ENCODE data around the gene KIAA1671.
"Not testable (repeated sequence)": the region's sequence is repeated elsewhere in the genome, so short reads cannot be mapped to it uniquely, and the experiment has no call there.

KIAA1671 gene

DNA sequence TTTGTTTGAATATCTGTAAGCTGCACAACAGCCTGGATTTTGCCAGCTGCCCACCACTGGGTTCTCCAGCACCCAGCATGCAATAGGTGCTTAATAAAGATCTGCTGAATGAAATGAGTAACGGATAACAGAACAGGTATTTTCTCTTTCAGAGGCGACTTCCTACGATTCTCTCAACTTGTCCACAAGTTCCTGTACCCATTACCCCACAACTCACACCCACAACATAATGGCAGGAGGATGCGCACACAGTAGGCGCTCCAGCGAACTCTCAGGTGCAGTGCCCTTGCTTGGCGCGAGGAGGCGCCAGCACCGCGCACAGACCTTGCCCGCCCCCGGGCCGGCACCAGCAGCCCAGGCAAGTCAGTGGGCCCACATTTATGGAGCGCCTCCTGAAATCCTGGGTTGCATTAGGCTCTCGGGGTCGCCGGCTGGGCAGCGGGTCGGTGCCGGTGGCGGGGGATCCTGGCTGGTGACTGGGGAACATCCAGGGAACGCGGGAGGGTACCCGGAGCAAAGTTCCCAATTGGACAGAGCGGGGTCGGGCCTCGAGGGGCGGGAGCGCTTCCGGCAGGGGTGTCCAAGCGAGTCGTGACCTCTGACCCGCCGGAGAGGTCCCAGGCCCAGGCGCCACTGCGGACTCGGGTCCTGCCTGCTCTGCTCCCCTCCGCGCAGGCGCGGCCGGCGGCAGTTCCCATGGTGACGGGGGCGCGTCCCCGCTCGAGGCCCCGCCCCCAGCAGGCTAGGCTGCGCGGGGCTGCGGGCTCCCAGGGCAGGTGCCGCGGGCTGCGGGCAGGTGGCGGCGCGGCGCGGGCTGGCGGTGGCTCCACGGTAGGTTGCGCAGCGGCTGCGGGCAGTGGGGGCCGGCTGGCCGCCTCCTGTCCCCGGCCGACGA is at the start of gene KIAA1671:
Gene KIAA1671, plus strand, starts transcription at position 775 of the 895 bp plus-strand sequence. CDS start 75,284 bp downstream, outside the sequence.
- no peak for DNase-seq

DNA sequence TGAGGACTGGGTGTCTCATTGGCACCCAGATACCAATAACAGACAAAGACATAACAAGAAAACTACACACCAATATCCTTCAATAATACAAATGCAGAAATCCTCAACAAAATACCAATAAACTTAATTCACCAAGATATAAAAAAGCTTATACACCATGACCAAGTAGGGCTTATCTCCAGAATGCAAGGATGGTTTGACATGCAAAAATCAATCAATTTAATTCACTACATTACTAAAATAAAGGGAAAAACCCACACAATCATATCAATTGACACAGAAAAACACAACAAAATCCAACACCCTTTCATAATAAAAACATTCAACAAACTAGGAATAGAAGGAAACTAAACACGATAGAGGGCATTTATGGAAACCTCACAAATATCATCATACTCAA is 46.6 kb upstream of the KIAA1671 start:
- no peak for DNase-seq

DNA sequence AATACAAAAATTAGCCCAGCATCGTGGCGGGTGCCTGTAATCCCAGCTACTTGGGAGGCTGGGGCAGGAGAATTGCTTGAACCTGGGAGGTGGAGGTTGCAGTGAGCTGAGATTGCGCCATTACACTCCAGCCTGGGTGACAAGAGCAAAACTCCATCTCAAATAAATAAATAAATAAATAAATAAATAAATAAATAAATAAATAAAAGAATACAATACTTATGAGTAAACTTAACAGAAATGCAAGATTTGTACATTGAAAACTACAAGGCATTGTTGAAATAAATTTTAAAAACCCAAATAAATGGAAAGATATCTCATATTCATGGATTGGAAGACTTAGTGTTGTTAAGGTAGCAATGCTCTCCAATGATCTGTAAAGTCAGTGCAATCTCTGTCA is 45.4 kb upstream of the KIAA1671 start:
- DNase-seq, result not testable (repeated sequence)

DNA sequence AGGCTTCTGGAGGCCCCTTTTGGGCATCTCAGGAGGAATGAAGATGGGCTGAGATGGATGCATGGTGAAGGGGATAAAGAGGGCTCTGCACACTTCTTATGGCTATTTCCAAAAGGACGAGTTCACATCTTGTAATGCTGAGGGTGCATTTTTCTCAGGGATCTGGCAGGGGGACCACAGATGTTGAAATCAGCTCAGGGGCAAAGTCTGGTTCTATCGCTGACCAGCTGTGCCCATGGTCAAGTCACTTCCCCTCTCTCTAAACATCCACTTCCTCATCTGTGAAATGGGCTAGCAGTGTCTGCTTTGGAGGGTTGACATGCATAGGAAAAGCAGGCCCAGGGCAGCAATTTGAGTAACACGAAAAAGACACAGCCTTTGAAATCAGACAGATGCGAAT is 32.5 kb upstream of the KIAA1671 start:
- no peak for DNase-seq

DNA sequence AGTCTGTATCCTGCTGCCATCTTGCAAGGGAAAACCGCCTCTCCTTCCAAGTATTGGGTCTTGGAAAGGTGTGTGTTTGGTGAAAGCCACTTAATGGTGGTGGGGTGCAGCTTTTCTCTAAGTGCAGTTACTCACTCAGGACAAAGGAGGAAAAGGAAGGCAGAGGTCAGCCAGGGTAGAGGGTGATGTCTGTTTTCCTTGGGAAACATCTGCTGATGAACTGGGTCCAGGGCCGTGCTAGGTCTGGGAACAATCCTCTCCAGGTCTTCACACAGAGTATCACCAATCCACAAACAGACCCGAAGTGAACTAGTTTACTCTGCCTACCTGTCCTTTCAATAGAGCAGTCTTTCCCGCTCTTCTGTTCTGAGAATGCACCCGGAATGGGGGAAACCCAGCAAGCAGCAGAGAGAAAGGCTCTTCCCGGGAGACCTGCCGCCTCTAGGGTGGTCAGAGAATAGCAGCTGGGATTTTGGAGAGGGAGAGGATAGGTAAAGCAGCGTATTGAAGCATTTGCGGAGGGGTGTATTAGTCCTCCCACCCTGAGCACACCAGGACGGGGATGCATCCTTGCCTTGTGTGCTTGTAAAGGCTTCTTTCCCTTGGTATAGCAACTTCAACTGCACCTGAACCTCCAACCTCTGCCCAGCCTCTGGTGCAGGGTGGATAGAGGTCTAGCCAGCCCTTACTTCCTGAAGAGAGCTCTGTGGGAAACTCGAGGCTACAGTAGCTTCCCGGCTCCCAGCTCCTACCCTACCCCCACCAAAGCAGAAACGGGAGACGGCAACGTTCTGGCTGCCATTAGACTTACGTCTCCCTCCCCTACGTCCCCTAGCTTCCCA is 26.7 kb upstream of the KIAA1671 start:
- DNase-seq, result no peak

DNA sequence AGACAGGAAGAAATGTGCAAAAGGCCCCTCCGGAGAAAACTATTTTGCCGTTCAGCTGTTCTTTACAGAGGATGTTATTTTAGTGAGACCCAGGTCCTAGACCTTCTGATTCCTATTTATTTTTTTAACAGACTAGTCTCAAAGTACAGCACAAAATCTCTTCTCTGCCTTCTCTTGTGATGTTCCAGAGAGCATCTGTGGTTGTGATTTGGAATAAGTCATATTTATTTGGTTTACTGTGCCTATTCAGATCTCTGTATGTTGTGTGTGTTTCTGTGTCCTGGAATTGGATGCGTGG is 26.1 kb upstream of the KIAA1671 start:
- DNase-seq, result no peak

DNA sequence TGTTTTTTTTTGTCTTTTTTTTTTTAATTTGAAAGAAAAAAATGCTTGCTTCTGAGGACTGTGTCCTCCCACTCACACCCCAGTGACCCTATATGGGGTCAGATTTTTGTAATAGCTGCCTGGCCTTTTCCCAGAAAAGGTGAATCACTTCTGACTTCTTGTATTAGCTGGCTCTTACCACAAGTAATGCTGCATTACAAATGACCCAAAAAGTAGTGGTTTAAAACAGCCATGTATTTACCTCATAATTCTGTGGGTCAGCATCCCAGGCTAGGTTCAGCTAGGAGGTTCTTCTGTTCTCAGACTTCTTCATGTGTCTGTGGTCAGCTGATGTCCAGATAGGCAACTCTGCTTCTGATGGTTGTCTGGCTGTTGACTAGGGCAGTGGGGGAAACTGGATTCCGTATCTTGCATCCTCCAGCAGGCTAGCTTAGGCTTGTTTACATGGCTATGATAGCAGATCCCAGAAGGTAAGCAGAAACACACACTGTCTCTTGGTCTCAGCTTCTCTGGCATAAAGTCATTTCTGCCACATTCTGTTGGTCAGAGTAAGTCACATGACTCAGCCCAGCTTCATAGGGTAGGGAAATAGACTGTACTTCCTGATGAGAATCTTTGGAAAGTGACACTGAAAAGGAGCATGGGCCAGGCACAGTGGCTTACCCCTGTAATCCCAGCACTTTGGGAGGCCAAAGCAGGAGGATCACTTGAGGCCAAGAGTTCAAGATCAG is 25.5 kb upstream of the KIAA1671 start:
- DNase-seq, result no peak

DNA sequence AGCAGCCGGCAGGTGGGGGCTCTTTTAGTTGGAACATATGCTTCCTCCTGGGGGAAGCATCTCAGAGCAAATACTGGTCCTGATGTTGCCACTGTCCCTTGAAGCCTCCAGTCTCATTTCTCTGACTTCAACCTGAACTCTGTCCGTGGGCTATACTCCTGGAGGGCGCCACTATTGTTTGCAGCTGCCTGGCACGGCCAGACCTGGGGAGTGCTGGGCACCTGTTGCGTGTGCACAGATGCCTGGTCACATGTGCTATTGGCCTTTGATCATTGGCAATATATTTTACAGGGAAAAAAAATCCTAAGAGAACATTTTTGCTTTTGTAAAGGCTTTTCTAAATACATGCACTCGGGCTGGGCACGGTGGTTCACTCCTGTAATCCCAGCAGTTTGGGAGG is 24.2 kb upstream of the KIAA1671 start:
- DNase-seq, result no peak

DNA sequence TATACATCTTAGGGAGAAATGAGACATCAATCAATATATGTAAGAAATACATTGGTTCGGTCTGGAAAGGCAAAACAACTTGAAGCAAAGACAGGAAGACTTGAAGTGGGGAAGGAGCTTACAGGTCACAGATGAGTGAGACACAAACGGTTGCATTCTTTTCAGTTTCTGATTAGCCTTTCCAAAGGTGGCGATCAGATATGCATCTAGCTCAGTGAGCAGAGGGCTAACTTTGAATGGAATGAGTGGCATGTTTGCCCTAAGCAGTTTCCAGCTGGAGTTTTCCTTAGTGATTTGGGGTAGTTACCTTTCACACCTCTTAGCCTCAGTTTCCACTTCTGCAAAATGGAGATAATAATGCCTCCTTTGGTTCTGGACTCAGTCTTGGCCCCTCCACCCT is 21.8 kb upstream of the KIAA1671 start:
- DNase-seq, result no peak

DNA sequence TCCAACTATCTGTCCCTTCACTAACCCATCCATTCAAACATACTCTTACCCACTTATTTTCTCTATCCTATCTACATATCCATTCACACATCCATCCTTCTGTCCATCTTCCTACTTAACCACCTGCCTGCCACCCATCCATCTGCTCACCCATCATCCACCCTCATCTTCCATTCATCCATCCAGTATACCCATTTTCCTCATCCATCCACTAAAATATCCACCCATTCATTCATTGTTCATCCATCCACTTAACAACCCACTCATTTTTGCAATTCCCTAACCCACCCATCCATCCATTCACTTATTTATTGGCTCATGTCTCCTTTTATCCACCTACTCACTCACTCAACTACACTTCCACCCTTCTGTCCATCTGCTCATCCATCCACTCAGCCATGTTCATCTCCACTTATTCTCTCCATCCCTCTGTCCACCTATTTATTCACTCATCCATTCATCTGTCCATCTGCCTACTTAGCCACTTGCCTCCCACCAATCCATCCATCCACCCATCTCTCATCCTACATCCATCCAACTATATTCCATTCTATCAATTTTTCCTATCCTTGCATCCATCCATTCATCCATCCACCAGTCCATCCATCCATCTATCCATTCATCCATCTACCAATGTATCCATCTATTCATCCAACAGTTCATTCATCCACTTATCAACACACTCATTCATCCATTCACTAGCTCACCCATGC is 16.6 kb upstream of the KIAA1671 start:
- no peak for DNase-seq

DNA sequence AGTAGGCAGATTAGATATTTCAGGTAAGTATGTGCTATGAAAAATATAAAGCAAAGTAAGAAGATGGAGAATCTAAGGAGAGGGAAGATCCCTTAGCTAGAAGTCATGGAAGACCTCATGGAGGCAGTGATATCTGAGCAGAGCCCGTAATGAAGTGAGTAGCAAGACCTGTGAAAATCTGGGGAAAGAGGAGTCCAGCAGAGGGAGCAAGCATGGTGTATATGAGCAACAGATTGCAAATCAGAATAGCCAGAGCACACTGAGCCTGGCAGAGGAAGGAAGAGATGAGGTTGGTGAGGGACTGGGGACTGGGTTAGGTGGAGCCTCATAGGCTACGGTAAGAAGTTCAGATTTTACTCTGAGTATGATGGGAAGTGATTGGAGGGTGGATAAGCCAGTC is 15.4 kb upstream of the KIAA1671 start:
- DNase-seq, result peak; percentile 24 to 44

DNA sequence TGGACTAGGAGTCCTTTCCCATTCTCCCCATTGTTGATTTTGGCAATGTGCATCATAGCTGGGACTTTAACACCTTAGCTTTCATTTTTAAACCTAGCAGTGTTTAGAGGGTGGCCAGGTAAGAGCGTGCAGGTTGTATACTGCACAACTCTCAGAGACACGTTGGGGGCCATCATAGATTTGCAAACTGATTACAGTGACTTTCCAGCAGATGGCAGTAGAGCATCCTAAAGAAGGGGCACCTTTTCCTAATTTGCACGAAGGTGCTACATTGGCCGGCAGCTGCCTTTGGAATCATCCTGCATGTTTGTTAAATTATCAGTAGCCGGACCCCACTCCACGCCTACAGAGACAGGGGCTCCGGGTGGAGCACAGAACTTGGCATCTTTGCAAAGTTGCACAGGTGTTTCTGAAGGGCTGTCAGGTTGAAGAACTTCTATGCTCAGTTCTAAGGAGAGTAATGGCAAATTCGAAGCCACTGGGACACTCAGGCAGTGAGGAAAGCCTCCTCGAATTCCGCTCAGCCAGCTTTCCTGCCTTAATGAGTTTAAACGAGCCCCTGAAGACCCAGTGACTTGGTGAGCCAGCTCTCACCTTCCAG is 13.7 kb upstream of the KIAA1671 start:
- DNase-seq, result peak; percentile 20 to 53

DNA sequence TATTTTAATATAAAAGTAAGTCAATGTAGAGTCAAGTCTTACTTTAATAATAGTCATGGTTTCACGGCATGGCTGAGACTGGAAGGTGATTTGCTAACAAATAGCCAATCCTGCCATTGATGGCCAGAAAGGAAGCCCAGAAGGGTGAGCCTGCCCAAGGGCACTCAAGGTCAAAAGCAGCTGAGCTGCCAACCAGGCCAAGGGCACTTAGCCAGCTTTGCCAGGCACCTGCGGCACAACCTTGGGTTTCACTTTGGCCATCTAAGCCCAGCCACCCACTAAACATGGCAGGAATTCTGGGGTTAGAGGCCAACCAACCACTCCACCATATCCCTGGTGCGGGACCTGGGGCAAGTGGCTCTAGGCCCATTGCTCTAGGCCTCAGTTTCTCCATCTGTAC is 10.2 kb upstream of the KIAA1671 start:
- no peak for DNase-seq

DNA sequence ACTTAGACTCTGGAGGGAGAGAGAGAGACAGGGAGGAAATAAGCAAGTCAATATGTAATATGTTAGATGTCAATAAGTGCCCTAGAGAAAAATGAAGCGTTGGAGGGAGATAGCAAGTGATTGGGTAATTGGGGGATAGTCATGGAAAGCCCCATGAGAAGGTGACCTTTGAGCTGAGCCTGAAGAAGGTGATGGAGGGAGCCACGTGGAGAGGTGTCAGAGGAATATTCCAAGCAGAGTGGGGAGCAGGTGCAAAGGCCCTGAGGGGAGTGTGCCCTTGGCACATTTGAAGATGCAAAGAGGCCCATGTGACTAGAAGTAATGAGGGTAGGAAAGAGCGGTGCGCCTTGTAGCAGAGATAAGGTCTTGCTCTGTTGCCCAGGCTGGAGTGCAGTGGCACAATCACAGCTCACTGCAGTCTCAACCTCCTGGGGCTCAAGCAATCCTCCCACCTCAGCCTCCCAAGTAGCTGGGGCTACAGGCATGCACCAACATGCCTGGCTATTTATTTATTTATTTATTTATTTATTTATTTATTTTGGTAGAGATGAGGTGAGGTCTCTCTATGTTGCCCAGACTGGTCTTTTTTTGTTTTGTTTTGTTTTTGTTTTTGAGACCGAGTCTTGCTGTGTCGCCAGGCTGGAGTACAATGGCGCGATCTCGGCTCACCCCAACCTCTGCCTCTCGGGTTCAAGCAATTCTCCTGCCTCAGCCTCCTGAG is 8.1 kb upstream of the KIAA1671 start:
- no peak for DNase-seq

DNA sequence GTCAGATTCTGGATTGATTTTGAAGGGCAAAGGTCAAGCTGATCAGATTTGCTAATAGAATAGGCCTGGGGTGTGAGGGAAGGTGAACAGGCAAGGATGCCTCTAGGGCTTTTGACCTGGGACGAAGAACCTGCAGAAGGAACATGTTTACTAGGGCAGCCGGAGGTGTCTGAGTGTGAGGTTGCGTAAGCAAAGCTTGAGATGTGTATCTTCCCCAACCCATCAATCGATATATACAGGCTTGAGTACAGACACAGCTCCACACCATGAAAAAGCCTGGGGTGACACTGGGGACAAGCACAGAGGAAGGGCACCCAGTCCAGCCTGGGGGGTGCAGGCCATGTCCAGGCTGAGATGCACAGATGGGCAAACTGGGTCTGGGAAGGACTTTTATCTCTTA is 7.1 kb upstream of the KIAA1671 start:
- no peak for DNase-seq

DNA sequence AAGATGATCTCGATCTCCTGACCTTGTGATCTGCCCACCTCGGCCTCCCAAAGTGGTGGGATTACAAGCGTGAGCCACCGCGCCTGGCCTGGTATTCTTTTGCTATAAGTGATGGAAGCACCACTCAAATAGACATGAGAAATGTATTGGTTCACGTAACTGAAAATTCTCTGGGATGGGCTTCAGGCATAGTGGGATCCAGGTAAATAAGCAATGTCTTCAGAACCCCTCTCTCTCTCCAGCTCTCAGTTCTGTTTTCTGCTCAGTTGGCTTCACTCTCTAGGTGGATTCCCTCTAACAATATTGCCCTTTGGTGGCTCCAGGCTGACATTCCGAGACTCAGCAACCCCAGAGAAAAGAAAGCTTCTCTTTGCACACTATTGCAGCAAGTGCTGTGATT is 5.1 kb upstream of the KIAA1671 start:
- DNase-seq, result no peak

DNA sequence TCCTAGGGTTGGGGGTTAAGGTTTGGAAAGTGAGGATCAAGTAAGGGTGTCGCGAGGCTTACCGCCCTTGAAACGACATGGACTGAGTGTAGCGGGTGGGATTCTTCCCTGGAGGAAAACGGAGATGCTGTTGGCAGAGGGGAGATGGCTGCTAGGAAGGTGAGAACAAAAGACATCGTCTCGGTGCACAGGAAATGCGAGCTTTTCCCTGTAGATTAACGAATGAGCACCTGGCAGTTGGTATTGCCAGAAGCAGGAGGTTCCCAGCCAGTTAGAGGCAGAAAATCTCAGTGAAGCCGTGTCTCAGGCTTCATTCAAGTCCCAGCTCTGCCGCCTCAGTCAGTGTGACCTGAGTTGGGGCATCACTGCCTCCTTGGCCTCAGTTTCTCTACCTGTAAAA is 4.6 kb upstream of the KIAA1671 start:
- DNase-seq, result no peak

DNA sequence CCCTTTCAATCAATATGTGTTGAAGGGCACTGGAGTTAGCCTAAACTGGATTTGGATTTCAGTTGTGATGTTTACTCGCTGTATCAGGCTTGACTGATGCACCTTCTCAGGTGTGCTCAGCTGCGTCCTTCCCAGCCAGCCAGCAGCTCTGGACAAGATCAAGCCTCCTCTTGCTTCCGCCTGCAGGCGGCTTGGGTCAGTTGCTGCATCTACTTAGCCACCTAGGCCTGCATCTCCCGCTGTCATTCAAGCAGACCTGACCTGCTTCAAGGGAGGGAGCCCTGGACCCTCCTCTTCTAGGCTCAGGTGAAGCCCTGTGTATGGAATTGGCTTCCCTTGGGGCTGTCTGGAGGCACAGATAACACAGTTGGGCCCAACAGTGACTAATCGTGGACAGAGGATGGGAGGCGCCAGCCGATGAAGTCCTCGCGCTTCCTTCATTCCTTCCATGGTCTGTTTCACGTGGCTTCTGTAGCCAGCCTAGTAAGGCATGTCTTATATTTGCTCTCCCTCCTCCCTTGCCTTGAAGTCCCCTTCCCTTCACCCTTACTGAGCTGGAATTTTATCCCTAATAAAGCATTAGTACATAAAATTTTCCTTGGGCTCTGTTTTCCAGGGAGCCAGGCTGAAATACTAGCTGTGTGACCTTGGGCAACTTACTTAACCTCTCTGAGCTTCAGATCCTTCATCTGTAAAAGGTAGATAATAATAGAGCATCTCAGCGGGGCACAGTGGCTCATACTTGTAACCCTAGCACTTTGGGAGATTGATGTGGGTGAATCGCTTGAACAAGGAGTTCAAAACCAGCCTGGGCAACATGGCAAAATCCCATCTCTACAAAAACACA is 3.9 kb upstream of the KIAA1671 start:
- no peak for DNase-seq

DNA sequence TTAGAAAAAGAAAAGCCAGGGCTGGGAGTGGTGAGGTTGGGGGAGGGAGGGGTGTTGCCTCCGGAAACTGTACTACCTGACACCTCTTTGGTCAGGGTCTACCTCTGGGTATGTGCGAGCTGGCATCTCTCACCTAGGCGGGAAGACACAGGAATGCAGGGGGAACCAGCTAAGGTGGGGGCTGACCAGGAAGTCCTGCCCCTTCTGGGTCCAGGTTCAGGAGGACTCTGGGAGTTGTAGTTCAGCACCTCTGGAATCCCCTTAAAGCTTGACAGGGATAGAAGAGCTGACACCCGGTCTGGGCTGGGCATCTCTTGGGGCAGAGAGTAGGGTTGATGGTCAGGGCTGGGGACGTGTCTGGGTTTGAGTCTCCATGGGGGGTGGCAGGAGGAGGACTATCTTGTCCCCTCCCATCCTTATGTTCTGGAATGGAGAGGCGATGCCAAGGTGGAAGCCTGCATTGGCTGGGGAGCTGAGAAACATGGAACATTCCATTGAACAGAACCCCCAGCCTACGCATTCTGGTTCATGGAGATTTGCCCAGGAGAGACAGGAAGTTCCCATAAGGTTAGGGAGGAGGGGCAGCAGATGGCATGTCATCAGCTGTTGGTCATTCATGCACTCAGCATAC is 2.1 kb upstream of the KIAA1671 start:
- DNase-seq, result no peak

DNA sequence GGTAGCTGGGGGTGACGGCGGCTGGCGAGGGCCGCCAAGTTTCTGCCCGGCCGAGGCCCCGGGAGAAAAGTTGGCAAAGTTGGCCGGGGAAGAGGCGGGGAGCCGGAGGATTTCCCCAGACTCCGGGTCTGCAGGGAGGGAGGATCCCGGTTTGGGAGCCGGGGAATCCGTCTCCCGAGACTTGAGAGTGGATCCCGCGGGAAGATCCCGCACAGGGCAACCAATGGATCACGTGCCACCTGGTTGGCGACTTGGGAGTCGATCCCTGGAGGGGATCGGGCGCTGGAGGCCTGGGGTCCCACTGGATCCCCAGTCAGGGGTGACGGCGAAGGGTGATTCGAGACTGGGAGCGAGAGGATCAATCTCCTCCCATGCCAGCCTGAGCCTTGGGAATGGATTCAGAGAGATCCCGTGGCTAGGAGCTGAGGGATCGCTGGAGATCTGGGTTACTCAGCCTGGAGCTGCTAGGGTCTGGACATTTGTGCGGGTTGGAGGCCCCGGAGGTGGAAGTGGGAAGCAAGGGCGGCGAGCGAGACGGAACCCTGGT is 394 bp downstream of the KIAA1671 start:
- no peak for DNase-seq
